Keratinocyte (primary cell): ENCODE measurements around the gene B3GNT3. TPM values are rescaled to one million over a fixed set of nuclear protein-coding genes. Genes with fewer than 3 reads are reported as not detected.

ENCODE experiments used
- DNase-seq: peaks from one replicate; pipeline ENCODE4 v3.0.0-alpha.2; 2011; ENCODE audit warnings: low read depth, missing footprints, low spot score
- FAIRE-seq: peaks from 2 replicates; lab custom pipeline; 2011; peaks lifted over from hg19 to GRCh38; lab: Jason Lieb, UNC
- H2AFZ ChIP-seq: 2 replicates; pipeline ENCODE4 v1.6.0; 2012; ENCODE audit warnings: low read length, control low read depth, inconsistent platforms; ENCODE audit not compliant: control insufficient read depth
- H3K27ac ChIP-seq: 2 replicates; pipeline ENCODE4 v1.5.1; 2011; ENCODE audit warnings: low read length; ENCODE audit not compliant: control insufficient read depth, insufficient read depth
- H3K27me3 ChIP-seq: 3 replicates; pipeline ENCODE4 v1.6.0; 2011; ENCODE audit warnings: low read length; ENCODE audit not compliant: control insufficient read depth, insufficient read depth; ENCODE audit errors: extremely low read depth
- H3K36me3 ChIP-seq, 2 experiments: 2 replicates in 1 of 2; 3 replicates in 1 of 2; pipeline ENCODE4 v1.5.1; 2011; ENCODE audit warnings: low read length in 2 of 2, mild to moderate bottlenecking in 1 of 2; ENCODE audit not compliant: control insufficient read depth in 2 of 2, insufficient read depth in 2 of 2; ENCODE audit errors: extremely low read depth in 1 of 2
- H3K4me1 ChIP-seq: 3 replicates; pipeline ENCODE4 v1.5.1; 2011; ENCODE audit warnings: low read length; ENCODE audit not compliant: control insufficient read depth, insufficient read depth; ENCODE audit errors: extremely low read depth
- H3K4me2 ChIP-seq: 3 replicates; pipeline ENCODE4 v1.6.0; 2011; ENCODE audit warnings: low read depth, low read length; ENCODE audit not compliant: control insufficient read depth, insufficient read depth; ENCODE audit errors: extremely low read depth
- H3K4me3 ChIP-seq, 3 experiments: fragments of 200-600 bp in 1 of 3; sonication (generic) in 1 of 3; 2 replicates in 2 of 3; 3 replicates in 1 of 3; pipeline ENCODE4 v1.5.1; 2011 to 2016; ENCODE audit warnings: low read length in 3 of 3, mild to moderate bottlenecking in 3 of 3, control low read depth in 2 of 3, inconsistent platforms in 1 of 3, low read depth in 1 of 3, mixed read lengths in 1 of 3, mixed run types in 1 of 3, moderate library complexity in 1 of 3; ENCODE audit not compliant: control insufficient read depth in 2 of 3, insufficient read depth in 2 of 3; ENCODE audit errors: extremely low read depth in 1 of 3
- H3K79me2 ChIP-seq: 2 replicates; pipeline ENCODE4 v1.6.0; 2012; ENCODE audit warnings: low read length; ENCODE audit not compliant: control insufficient read depth, insufficient read depth
- H3K9ac ChIP-seq: 3 replicates; pipeline ENCODE4 v1.6.0; 2011; ENCODE audit warnings: low read length; ENCODE audit not compliant: control insufficient read depth, insufficient read depth; ENCODE audit errors: extremely low read depth
- H3K9me1 ChIP-seq: 3 replicates; pipeline ENCODE4 v1.6.0; 2011; ENCODE audit warnings: low read length; ENCODE audit not compliant: control insufficient read depth, insufficient read depth; ENCODE audit errors: extremely low read depth
- H3K9me3 ChIP-seq: 2 replicates; pipeline ENCODE4 v1.5.1; 2012; ENCODE audit warnings: low read depth, low read length; ENCODE audit not compliant: control insufficient read depth
- H4K20me1 ChIP-seq: 3 replicates; pipeline ENCODE4 v1.6.0; 2011; ENCODE audit warnings: low read length; ENCODE audit not compliant: control insufficient read depth, insufficient read depth; ENCODE audit errors: extremely low read depth
- EZH2 ChIP-seq: IDR thresholded peaks from one replicate; pipeline ENCODE4 v1.6.1; 2012; ENCODE audit warnings: inconsistent platforms, mild to moderate bottlenecking, low read length, moderate library complexity
- dilution Hi-C: fragments of 300-500 bp; cut with MboI; formaldehyde crosslinking; loops from one replicate; pipeline ENCODE4 v1.7.0; 2020; ENCODE audit warnings: low sequenced_read_pairs; ENCODE audit not compliant: extremely low pct_ligation_motif_present
- polyA plus RNA-seq, 5 experiments: library from polyadenylated mRNA; depleted of rRNA in 3 of 5; stranded (reverse) in 3 of 5; stranded (forward) in 1 of 5; unstranded in 1 of 5; fragments of >200 nt; gene quantifications; 1 replicate in 1 of 5; 2 replicates in 3 of 5; 3 replicates in 1 of 5; pipeline versions ENCODE4 v1.2.1 to v1.2.3, GENCODE V29; 2011 to 2012; ENCODE audit warnings: missing spikeins in 2 of 5, low read depth in 1 of 5, low replicate concordance in 1 of 5
- TF ChIP-seq, protein P1 (sequence below), 3 experiments: IDR thresholded peaks in 1 of 3; conservative IDR thresholded peaks in 1 of 3; optimal IDR thresholded peaks in 1 of 3; 2 replicates in 2 of 3; 3 replicates in 1 of 3; pipeline versions ENCODE3 to v1.5.1; 2011; ENCODE audit warnings: low read length in 3 of 3, mild to moderate bottlenecking in 3 of 3, moderate library complexity in 2 of 3, control low read depth in 1 of 3, inconsistent platforms in 1 of 3; ENCODE audit not compliant: insufficient read depth in 2 of 3; ENCODE audit errors: extremely low read depth in 1 of 3

The B3GNT3 gene
- polyA plus RNA-seq, 1 donor (not counting 4 experiments of a cell fraction or from before 2014, with no cell fraction given) = 4.4 TPM

DNA sequence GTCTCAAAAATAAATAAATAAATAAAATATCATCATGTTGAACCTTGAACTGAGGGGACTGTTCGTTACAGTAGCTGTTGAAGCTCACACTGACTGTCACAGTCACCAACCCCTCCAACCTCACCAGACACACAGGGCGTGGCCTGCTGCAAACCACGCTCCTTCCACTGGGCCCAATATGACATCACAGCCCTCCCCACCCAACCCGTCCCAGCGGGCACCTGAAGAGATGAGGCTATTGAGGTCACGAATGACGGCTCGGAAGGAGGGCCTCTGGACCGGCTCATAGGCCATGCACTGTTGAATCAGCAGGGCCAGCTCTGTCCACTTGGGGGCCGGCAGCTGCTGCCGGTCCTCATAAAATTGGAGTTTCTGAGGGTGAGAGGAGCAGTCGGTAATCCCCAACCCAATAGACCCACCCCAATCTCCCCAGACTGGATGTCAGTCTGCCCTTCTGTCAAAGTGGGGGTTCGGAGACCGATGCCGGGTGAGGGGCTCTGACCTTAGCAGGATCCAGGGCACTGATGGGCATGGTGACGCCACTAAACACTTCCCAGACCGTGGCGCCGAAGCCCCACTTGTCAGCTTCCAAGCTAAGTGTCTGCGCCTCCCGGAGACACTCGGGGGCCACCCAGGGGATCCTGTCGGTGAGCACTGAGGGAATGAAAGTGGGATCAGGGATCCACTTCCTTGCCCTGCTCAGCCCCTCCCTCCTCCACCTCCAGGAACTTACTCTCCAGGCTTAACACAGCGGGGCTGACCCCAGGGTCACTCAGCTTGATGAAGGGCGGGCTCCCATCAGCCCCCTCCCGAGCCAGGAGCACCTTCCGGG, 39.6 kb downstream of the B3GNT3 start:
- Histone ChIP-seq H3K27me3 (peaks cover 5% of the 10 kb centered on the region), H3K79me2 (no peaks in the 10 kb centered on the region), H4K20me1 (no peaks in the 10 kb centered on the region), H2AFZ (no peak overlapping the region), H3K27ac (no peak overlapping the region), H3K9ac (no peak overlapping the region), H3K4me2 (no peak overlapping the region), H3K9me3 (no peaks in the 10 kb centered on the region), H3K36me3 (no peaks in the 10 kb centered on the region), H3K9me1 (no peaks in the 10 kb centered on the region), H3K4me3 (no peak overlapping the region), H3K4me1 (peaks cover 7% of the 10 kb centered on the region)
- FAIRE-seq (no peak), DNase-seq (no peak)
- dilution Hi-C loops = no loop called here
- no peak for TF ChIP-seq EZH2
- TF ChIP-seq, protein P1, sequence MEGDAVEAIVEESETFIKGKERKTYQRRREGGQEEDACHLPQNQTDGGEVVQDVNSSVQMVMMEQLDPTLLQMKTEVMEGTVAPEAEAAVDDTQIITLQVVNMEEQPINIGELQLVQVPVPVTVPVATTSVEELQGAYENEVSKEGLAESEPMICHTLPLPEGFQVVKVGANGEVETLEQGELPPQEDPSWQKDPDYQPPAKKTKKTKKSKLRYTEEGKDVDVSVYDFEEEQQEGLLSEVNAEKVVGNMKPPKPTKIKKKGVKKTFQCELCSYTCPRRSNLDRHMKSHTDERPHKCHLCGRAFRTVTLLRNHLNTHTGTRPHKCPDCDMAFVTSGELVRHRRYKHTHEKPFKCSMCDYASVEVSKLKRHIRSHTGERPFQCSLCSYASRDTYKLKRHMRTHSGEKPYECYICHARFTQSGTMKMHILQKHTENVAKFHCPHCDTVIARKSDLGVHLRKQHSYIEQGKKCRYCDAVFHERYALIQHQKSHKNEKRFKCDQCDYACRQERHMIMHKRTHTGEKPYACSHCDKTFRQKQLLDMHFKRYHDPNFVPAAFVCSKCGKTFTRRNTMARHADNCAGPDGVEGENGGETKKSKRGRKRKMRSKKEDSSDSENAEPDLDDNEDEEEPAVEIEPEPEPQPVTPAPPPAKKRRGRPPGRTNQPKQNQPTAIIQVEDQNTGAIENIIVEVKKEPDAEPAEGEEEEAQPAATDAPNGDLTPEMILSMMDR (optimal IDR thresholded peaks at IDR 0.05 in 1 of 3, IDR thresholded peaks at IDR 0.05 in 1 of 3, conservative IDR thresholded peaks at IDR 0.05 in 1 of 3; ENCODE audit: extremely low read depth in 1 of 3, insufficient read depth in 2 of 3, low read length in 3 of 3) = no peak

- Histone ChIP-seq H3K27me3 (peaks cover 5% of the 10 kb centered on the region), H3K4me3 (no peak overlapping the region), H2AFZ (no peak overlapping the region), H3K9me1 (no peaks in the 10 kb centered on the region), H3K27ac (no peak overlapping the region), H3K4me1 (peaks cover 5% of the 10 kb centered on the region), H3K36me3 (no peaks in the 10 kb centered on the region), H3K79me2 (no peaks in the 10 kb centered on the region), H3K9me3 (no peaks in the 10 kb centered on the region), H3K4me2 (no peak overlapping the region), H3K9ac (no peak overlapping the region), H4K20me1 (no peaks in the 10 kb centered on the region)
- dilution Hi-C loops = no loop called here
- TF ChIP-seq, protein P1 (optimal IDR thresholded peaks at IDR 0.05 in 1 of 3, IDR thresholded peaks at IDR 0.05 in 1 of 3, conservative IDR thresholded peaks at IDR 0.05 in 1 of 3; ENCODE audit: extremely low read depth in 1 of 3, insufficient read depth in 2 of 3, low read length in 3 of 3) = no peak
- TF ChIP-seq EZH2 = no peak
- DNase-seq (no peak), FAIRE-seq (no peak)
Measured at GRCh38 chr19:17835182-17836006, 40.5 kb downstream of the B3GNT3 start.
